GM12864 (cell line): ENCODE results near the gene GALNT16.

Experiments
- DNase-seq: peaks from one replicate; pipeline ENCODE4 v3.0.0-alpha.2; 2011; ENCODE audit warnings: low read depth
- H3K4me3 ChIP-seq: 2 replicates; pipeline ENCODE4 v1.5.1; 2011; ENCODE audit warnings: mild to moderate bottlenecking, low read depth, low read length, control low read depth
- TF ChIP-seq, protein P1 (sequence below): IDR thresholded peaks from 2 replicates; pipeline ENCODE4 v1.5.1; 2011; ENCODE audit warnings: low read depth, mild to moderate bottlenecking, moderate library complexity, low read length, control low read depth, inconsistent platforms; ENCODE audit errors: missing control alignments

The GALNT16 gene

DNA sequence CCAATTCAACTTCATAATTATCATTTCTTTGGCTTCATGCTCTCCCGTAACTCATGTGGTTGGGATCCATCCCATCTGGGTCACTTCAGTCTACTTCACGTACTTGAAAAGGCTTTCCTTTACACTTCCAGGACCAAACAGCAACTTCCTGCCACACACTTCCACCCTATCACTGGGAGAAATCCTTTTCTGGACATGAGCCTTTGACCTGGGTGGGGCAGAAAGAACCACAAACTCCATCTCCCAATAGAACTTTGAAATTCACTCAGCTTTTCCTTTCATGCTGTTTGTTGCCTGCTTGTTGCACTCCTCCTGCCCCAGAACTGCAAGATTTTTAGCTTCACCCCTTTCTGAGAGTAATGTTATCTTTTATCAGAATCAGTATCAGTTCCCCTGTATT, 18.4 kb upstream of the GALNT16 start:
- no peak overlapping the region for H3K4me3 ChIP-seq
- no peak for DNase-seq
- TF ChIP-seq, protein P1, sequence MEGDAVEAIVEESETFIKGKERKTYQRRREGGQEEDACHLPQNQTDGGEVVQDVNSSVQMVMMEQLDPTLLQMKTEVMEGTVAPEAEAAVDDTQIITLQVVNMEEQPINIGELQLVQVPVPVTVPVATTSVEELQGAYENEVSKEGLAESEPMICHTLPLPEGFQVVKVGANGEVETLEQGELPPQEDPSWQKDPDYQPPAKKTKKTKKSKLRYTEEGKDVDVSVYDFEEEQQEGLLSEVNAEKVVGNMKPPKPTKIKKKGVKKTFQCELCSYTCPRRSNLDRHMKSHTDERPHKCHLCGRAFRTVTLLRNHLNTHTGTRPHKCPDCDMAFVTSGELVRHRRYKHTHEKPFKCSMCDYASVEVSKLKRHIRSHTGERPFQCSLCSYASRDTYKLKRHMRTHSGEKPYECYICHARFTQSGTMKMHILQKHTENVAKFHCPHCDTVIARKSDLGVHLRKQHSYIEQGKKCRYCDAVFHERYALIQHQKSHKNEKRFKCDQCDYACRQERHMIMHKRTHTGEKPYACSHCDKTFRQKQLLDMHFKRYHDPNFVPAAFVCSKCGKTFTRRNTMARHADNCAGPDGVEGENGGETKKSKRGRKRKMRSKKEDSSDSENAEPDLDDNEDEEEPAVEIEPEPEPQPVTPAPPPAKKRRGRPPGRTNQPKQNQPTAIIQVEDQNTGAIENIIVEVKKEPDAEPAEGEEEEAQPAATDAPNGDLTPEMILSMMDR, result no peak

DNA sequence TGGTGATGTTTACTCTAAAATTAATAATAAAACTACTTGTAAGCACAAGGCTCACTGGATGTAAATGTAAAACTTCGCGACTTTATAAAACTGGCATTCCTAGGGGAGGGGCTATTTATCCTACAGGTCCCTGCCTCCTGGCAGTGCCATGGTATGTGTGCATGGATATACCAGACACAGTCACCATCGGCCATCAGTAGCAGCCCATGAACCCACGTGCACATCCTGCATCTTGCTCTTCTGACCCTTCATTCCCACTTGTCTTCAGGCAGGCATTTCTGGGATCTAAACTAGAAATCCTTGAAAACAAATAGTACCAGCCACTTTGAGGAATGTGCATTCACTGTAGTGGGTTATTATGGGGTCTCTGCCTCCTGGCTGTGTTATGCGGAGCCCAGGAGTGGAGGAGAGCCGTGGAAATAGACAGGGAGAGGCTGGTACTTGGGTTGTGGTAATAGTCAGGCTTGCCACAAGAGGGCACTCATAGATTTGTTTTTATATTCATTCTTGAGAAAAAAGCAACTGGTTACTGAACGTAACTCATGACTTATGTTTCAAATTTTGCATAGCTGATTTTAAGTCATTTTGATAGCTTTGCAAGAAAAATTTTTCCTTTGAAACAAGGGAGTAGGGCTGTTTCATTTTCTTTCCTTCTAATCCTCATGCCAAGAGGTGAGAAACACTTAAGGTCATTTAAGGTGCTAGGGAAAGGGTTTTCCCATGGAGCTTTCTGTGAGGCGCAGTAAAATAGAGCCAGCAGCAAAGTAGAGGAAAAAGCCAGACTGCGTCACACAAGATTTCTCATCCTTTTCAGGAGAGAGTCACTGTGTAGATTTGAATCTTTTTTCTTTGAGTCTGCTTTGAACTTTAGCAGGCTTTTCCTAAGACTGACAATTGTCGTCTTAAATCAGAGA, 17.4 kb upstream of the GALNT16 start:
- DNase-seq, result peak; percentile 37
- TF ChIP-seq, protein P1, result peak; percentile 61
- H3K4me3 ChIP-seq, result no peak overlapping the region

DNA sequence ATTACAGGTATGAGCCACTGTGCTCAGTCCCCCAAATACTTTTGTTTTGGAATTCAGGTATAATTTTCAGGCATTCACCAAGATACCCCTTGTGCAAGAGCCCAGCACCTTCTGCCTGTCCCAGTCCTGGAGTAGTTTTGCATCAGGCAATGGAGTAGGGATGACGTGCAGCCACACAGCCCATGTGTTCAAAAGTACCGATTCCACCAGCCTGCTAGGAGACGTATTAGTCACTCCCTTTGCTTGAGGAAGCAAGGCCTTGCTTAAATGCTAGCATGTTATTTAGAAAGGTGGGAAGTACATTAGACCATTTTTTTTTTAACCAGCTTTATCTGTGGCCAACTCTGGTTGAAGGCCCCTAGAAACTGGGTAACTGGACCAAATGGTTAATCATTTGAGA, 15.0 kb upstream of the GALNT16 start:
- TF ChIP-seq, protein P1, result no peak
- no peak for DNase-seq

DNA sequence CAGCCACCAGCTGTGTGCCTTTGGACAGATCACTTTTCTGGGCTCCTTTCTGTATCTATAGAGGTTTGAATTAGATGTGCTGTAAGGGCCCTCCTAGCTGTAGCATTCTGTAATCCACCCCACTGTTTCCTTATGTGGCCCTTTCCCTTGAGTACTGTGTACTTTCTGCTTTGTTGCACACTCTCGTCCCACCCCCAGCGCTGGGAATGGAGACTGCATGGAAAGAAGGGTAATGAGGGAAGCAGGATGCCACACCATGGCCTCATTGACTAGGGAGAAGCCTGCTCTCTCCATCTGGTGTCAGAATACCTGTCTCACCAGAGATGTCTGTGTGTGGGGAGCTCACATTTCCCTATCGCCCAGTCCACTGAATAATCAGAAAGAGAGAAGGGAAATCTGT, 13.6 kb upstream of the GALNT16 start:
- no peak overlapping the region for H3K4me3 ChIP-seq
- TF ChIP-seq, protein P1, result no peak
- no peak for DNase-seq

More for the DNA sequence above, 15.0 kb upstream of the GALNT16 start:
- H3K4me3 ChIP-seq, result no peak overlapping the region

DNA sequence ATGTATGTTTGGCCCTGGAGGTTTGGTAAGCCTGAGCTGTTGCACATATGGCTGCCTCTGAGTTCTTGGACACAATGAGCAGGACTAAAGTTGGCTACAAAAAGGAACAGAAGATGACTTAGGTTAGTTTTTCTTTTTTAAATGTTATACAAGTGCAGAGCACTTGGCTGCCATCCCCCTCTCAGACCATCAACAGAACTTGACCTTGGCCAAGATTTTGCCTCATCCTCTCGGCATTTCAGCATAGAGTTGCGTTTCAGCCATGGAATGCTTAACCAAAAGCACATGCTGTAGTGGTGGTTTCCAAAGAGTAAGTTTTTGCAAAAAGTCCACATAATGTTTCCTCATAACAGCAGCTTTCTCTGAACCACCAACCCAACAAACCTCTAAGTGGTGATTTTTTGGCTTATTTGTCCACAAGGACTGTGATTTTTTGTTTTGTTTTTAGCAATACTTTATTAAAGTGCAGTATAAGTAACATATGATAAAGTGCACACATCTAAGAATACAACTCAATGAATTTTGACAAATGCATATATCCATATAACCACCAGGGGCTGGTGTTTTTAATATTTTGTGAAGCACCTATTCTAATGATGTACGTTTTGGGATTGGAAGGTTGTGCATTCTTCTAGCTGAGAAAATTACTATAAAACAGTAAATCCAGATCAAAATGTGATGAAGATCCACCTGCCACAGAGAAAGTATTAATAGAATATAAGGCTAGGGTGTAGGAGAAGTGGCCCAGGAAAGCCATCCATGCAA, 12.1 kb upstream of the GALNT16 start:
- no peak for DNase-seq
- TF ChIP-seq, protein P1, result peak; percentile 25
- no peak overlapping the region for H3K4me3 ChIP-seq

DNA sequence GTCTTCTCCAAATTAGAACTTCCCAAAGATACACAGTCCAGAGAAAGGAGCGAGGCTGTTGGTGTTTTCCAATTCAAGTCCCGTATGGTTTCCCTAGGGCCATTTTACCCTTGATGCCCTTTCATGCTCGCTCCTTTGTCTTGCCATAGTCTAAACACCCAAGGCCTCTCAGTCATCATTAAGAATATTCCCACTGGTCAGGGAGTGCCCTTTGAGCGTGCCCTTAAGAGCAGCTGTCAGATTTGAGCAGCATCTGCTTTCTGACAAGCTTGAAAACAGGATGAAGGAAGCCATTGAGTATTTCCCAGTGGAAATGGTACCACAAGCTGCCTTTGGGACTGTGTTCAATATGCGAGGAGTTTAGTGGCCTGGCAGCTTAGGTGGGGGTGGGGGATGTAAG, 10.4 kb upstream of the GALNT16 start:
- no peak overlapping the region for H3K4me3 ChIP-seq
- TF ChIP-seq, protein P1, result no peak
- DNase-seq, result no peak
